M059J (cell line): ENCODE measurements around the gene CHCHD3. TPM values are rescaled to one million over a fixed set of nuclear protein-coding genes. Genes with fewer than 3 reads are reported as not detected.

Source experiments
- DNase-seq: peaks from one replicate; pipeline ENCODE4 v3.0.0-alpha.2; 2012; ENCODE audit warnings: low read depth
- total RNA-seq: library from RNA; depleted of rRNA; stranded (reverse); fragments of >200 nt; shearing (Covaris generic); gene quantifications from 2 replicates; pipeline ENCODE4 v1.2.3, GENCODE V29; 2014

Gene CHCHD3
- total RNA-seq, 1 experiment from 2014 or later = 123 TPM

GRCh38 chr7:133079296-133079695 lies 2.6 kb downstream of the CHCHD3 start:
- DNase-seq = no peak

DNA sequence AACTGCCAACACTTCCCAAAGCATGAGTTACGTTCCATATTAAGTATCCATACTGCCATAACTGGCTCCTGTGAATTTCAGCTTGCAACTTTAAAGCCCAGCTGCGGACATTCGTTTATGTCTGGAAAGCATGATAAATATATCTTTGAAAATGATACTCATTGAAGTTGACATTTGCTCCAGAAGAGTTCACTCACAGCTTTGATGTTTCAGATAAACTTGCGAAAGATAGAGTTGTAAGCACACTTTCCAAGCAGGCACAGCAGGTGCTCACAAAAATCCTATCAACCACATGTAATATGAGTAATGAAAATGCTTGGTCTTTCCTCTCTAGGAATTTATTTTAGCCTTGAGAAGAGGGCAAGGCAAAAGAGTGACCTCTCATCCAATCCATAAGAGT lies 4.5 kb downstream of the CHCHD3 start:
- no peak for DNase-seq

GRCh38 chr7:133076142-133076541 lies 5.7 kb downstream of the CHCHD3 start:
- DNase-seq = no peak

DNA sequence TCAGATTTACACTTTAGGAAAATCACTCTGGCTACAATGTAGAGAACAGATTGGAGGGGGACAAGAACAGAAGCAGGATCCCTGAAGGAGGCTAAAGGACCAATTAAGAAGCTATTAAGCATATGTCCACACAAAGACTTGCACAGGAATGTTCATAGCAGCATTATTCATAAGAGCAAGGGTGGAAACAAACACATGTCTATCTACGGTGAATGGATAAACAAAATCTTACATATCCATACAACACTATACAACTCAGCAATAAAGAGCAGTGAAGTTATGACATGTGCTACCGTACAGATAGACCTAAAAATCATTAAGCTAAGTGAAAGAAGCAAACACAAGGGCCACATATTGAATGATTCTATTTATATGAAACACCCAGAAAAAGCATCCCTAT lies 10.4 kb downstream of the CHCHD3 start:
- DNase-seq = no peak

DNA sequence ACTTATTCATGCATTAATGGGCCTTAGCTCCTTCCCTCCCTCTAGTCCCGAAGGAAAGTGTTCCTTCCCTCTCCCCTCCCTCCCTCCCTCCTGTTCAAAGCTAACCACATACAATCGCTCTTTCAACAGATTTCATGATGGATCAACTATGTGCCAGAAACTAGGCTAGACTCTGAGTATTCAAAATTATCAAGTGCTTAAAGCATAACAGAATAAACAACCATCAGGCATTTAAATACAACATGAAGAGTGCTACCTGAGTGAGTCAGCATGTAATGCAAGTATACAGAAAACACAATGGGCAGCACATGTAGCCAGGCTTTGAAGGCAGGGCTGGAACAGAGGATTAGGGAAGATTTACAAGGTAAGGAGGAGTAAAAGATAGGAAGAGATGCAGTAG lies 11.3 kb downstream of the CHCHD3 start:
- no peak for DNase-seq

GRCh38 chr7:133065301-133065700 lies 16.6 kb downstream of the CHCHD3 start:
- no peak for DNase-seq

DNA sequence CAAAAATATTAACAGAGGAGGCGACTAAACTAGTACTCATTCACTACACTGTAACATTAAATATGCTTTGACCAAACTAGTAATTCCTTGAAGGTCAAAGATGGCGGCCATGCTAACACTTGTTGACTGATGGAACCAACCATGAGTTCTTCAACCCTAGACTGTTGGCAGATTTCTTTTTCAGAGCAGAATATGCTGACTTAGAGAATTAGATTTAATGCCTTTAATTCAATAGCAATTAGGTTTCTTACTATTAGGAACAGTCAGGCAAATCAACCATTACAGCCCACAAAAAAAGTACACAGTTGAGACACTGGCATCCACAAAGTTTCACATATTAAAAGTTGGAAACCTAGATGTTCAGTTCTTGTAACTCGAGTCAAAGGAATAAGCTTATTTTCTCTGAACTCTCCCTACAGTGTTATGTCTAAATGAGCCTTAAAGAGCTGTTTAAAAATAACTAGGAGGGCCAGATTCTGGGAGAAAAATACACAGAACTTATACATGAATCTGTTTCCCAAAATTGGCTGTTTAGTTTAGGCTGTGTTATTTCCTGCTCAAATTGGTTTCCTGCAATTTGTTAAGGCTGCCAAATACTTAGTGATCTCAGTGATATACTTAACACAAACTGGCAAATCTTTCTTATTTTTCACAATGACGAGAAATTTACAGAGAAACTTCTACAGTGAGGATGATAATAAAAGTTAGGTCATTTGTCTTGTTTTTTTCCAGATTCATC lies 17.6 kb downstream of the CHCHD3 start:
- no peak for DNase-seq

- no peak for DNase-seq
These were observed 20.1 kb downstream of the CHCHD3 start for GRCh38 chr7:133061792-133062191.

GRCh38 chr7:133061357-133061756 lies 20.5 kb downstream of the CHCHD3 start:
- no peak for DNase-seq

DNA sequence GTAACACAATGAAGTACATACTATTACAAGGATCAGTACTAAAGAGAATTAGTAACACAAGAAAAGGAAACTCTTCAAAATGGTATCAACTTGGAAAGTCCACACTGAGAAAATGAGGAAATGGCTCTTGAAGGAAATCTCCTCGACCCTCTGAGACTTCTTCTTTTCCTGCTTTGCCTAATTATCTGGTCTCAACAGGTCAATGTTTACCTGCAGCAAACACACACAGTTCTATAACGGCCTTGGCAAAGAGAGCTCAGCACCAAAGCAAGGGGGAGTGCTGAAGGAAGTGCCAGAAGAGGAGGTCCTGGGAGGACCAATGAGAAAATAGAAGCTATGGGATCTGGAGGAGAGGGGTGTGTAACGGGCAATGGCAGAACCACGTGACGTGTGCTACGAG lies 21.9 kb downstream of the CHCHD3 start:
- DNase-seq = no peak

- DNase-seq = no peak
These were observed 22.6 kb downstream of the CHCHD3 start for GRCh38 chr7:133059263-133059662.

- no peak for DNase-seq
These were observed 25.3 kb downstream of the CHCHD3 start for GRCh38 chr7:133056370-133057238.

DNA sequence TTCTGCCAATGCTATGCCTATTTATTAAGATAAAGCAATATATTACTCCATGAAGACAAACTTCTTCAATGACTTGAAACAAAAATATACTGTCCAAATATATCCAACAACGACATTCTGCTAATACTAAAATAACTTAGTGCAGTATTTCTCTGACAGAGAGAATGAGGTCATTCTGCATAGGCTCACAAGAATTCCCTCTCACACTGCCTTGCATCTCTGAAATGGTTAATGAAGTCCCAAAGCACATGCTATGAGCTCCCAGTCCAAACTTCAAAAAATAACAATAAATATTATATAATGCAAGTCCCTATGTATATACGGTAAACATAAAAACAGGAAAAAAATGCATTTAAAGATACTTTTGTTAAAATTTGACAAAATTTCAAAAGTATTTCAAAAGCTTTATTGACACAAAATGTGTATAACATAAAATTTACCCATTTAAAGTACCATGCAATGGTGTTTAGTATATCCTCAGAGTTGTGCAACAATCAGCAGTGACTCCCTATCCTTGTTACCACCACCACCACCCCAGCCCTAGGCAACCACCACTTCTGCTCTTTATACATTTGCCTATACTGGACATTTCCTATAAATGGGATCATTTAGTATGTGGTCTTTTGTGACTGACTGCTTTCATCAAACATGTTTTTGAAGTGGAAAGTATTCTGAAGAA lies 27.6 kb downstream of the CHCHD3 start:
- peak; percentile 19 for DNase-seq

GRCh38 chr7:133053321-133053891 lies 28.5 kb downstream of the CHCHD3 start:
- DNase-seq = peak; percentile 97

DNA sequence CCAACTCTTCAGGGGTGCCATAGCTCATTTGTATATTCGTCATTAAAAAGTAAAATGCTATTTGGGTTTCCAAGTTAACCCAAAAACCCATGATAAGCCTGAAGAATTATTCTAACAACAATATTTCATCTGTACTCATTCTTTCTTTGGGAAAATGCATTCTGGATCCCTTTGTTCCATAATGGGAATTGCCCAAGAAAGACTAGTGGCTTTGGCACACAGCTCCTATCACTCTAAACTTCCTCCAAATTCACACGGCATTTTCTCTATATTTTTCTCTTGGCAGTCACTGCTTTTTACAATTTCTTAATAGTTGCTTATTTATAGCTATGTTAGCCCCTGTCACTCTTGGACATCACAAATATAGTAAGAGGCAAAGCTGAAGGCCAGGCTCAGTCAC lies 29.1 kb downstream of the CHCHD3 start:
- DNase-seq = no peak

DNA sequence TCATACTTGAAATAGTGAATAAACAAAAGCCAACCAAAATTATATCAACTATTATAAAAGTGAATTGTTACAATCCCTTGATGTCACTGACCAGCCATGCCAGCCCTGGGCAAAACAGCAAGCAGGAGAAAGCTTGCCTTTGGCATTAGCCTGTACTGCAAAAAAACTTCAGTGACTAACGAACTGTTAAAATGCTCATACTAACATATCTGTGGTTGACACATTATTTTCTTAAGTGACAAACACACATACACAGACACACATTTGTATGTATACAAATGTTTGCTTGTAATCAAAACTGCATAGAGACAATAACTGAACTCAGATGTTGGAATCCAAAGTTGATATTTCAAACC lies 29.5 kb downstream of the CHCHD3 start:
- peak; percentile 73 for DNase-seq

DNA sequence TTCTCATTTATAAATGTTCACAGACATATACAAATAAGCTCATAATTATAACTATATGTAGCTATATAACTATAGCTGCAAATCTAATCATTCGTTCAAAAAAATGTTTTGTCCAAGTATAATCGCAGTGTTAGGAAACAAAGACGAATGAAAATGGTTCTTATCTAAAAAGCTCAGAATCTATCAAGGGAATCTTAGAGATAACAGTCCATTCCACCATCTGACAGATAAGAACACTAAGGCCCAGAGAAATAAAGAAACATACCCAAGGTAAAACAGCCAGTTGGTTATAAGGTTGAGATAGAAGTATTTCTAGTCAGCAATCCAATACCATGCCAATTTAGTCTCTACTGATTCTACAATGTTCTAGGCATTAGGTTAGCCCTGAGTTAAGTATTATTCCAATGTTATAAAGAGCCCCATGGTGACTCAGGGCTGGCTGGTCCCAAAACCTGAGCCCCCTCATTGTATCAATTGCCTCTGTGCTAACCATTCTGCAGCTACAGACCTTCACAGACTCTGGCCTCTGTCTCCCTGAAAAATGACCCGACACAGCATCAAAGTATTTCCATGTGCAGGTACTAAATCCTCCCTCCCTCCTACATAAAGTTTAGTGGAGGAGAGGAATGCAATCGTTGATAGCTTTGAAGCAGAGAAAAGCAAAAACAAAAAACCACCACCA lies 30.0 kb downstream of the CHCHD3 start:
- no peak for DNase-seq

GRCh38 chr7:133051066-133051465 lies 30.8 kb downstream of the CHCHD3 start:
- peak; percentile 5 for DNase-seq

GRCh38 chr7:133050200-133050995 lies 31.5 kb downstream of the CHCHD3 start:
- DNase-seq = no peak

DNA sequence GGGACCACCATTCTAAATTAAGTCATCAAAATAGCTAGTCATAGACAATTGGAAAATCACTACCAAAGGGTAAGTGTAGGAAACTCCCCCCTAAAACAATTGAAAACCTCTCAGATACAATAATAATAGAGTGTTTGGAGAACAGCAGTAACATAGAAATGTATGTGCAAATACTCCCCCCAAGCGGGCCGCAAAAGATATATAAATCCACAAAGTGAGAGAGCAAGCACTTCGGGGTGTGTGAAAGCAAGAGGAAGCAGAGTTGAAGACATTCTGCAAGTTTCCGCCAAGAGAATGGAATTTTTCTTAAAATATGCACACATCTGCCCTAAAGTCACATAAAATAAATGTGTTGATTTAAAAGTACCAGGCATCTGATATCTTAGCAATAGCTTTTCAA lies 33.3 kb downstream of the CHCHD3 start:
- no peak for DNase-seq

DNA sequence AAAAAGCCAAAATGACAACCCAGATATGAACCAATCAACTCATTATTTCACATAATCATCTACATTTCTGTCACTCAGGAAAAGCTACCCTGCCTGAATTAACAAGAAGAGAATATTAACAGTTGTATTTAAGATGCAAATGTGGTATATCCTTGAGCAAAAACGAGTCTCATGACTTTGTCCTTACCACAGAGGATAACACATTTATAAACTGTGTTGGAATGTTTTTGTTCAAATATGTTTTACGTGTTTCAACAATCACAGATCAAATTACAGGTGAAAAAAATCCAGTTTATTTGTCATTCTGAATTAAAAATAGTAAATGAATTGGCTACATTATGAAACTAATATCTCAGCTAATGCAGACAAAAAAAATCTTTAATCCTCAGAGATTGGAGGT lies 34.6 kb downstream of the CHCHD3 start:
- DNase-seq = no peak
